Esophagus squamous epithelium (tissue), 4 donors: Measurements from ENCODE around the gene FLT4.

Experiments used
- CTCF ChIP-seq, 6 experiments: fragments of 450-650 bp in 4 of 6; fragments of 200-600 bp in 2 of 6; sonication (generic) in 2 of 6; IDR thresholded peaks; one replicate each; pipeline ENCODE4 v1.5.1; 2016 to 2019; ENCODE audit warnings: antibody characterized with exemption in 6 of 6, mild to moderate bottlenecking in 4 of 6, moderate library complexity in 4 of 6
- POLR2A ChIP-seq, 4 donors: fragments of 450-650 bp; IDR thresholded peaks; one replicate each; pipeline ENCODE4 v1.6.1; 2017; ENCODE audit warnings: antibody characterized with exemption in 4 of 4, mild to moderate bottlenecking in 4 of 4, moderate library complexity in 3 of 4

- TF ChIP-seq CTCF (IDR thresholded peaks at IDR 0.05), result no peak
- TF ChIP-seq POLR2A (IDR thresholded peaks at IDR 0.05), result no peak
Measured at GRCh38 chr5:180640861-180641565, 8.4 kb downstream of the FLT4 start.
